Activated CD4-positive, CD25-positive, alpha-beta regulatory T cell treated with anti-CD3 and anti-CD28 coated beads, Interleukin-2, amount 50 U/mL, for 72 hours (primary cell): ENCODE results near the gene TMEM74B.

Experiments used
- DNase-seq: peaks from one replicate; pipeline ENCODE4 v3.0.0; 2021

TMEM74B gene

GRCh38 chr20:1131354-1131753 is 53.4 kb downstream of the TMEM74B start:
- DNase-seq: no peak

- DNase-seq: no peak
Observed at GRCh38 chr20:1130847-1131246, 53.9 kb downstream of the TMEM74B start.
